HepG2 (cell line): ENCODE results near the gene LGR6. TPM values are rescaled to one million over a fixed set of nuclear protein-coding genes. Genes with fewer than 3 reads are reported as not detected.

ENCODE experiments used
- BCL6 ChIP-seq: IDR thresholded peaks from 2 replicates; pipeline ENCODE4 v1.6.1; 2016; ENCODE audit warnings: missing genetic modification reagents, missing compliant biosample characterization
- CEBPB ChIP-seq: IDR thresholded peaks from 2 replicates; pipeline ENCODE4 v1.6.1; 2011; ENCODE audit warnings: low read depth, low read length, improper control_type of control experiment, borderline replicate concordance
- CREB1 ChIP-seq, 2 experiments: fragments of 450-650 bp in 1 of 2; IDR thresholded peaks; 2 replicates each; pipeline ENCODE4 v1.6.1; 2016 to 2017; ENCODE audit warnings: control low read depth in 1 of 2, mild to moderate bottlenecking in 1 of 2, missing compliant biosample characterization in 1 of 2, missing genetic modification characterization in 1 of 2
- GFI1 ChIP-seq: sonication (generic); formaldehyde crosslinking; IDR thresholded peaks from 2 replicates; pipeline ENCODE4 v1.5.0; 2020; ENCODE audit warnings: missing genetic modification reagents, mild to moderate bottlenecking, borderline replicate concordance
- ISX ChIP-seq: sonication (generic); formaldehyde crosslinking; conservative IDR thresholded peaks from 2 replicates; pipeline ENCODE4 v1.5.0; 2020; ENCODE audit warnings: missing genetic modification reagents
- KDM6A ChIP-seq: IDR thresholded peaks from 2 replicates; pipeline ENCODE4 v1.6.1; 2016; ENCODE audit warnings: low read depth
- MEIS2 ChIP-seq: sonication (generic); formaldehyde crosslinking; IDR thresholded peaks from 2 replicates; pipeline ENCODE4 v1.9.0; 2021; ENCODE audit warnings: mild to moderate bottlenecking, missing genetic modification reagents
- NFIB ChIP-seq: sonication (generic); formaldehyde crosslinking; IDR thresholded peaks from 2 replicates; pipeline ENCODE4 v1.9.0; 2021; ENCODE audit warnings: missing genetic modification reagents, mild to moderate bottlenecking, borderline replicate concordance
- SATB2 ChIP-seq: sonication (generic); formaldehyde crosslinking; IDR thresholded peaks from 2 replicates; pipeline ENCODE4 v1.5.0; 2020; ENCODE audit warnings: missing genetic modification reagents
- STAG1 ChIP-seq: sonication (generic); formaldehyde crosslinking; IDR thresholded peaks from 2 replicates; pipeline ENCODE4 v1.4.0; 2020; ENCODE audit warnings: missing genetic modification reagents
- XRCC5 ChIP-seq: fragments of 200-400 bp; formaldehyde crosslinking; optimal IDR thresholded peaks from 2 replicates; pipeline ENCODE3; 2017; ENCODE audit warnings: mild to moderate bottlenecking, low read length
- YEATS2 ChIP-seq: sonication (generic); formaldehyde crosslinking; IDR thresholded peaks from 2 replicates; pipeline ENCODE4 v1.4.0; 2020; ENCODE audit warnings: missing genetic modification reagents, borderline replicate concordance
- ZNF225 ChIP-seq: sonication (generic); formaldehyde crosslinking; IDR thresholded peaks from 2 replicates; pipeline ENCODE4 v1.4.0; 2020; ENCODE audit warnings: mild to moderate bottlenecking, missing genetic modification reagents
- ZNF546 ChIP-seq: sonication (generic); formaldehyde crosslinking; conservative IDR thresholded peaks from 2 replicates; pipeline ENCODE4 v1.8.1; 2023; ENCODE audit warnings: mild to moderate bottlenecking, missing genetic modification reagents
- ZSCAN31 ChIP-seq: sonication (generic); formaldehyde crosslinking; IDR thresholded peaks from 2 replicates; pipeline ENCODE4 v1.5.0; 2020; ENCODE audit warnings: low read depth, mild to moderate bottlenecking, missing genetic modification reagents
- polyA plus RNA-seq, 8 experiments: library from polyadenylated mRNA; depleted of rRNA in 3 of 8; stranded (reverse) in 7 of 8; unstranded in 1 of 8; fragments of >200 nt; fragmentation: Illumina TruSeq in 4 of 8; extraction: Trizol in 4 of 8; gene quantifications; 2 replicates each; pipeline versions ENCODE4 v1.2.1 to v1.2.3, GENCODE V29; 2011 to 2016; ENCODE audit warnings: low read depth in 4 of 8, missing spikeins in 1 of 8, mixed read lengths in 1 of 8; ENCODE audit not compliant: insufficient read depth in 1 of 8
- total RNA-seq, 5 experiments: library from RNA; depleted of rRNA; stranded (reverse); fragments of >200 nt; fragmentation: Illumina TruSeq; extraction: Trizol; gene quantifications; 2 replicates each; pipeline ENCODE4 v1.2.3, GENCODE V29; 2016; ENCODE audit warnings: low read depth in 1 of 5
- TF ChIP-seq, protein P1 (sequence below): sonication (generic); formaldehyde crosslinking; IDR thresholded peaks from 2 replicates; pipeline ENCODE4 v1.5.0; 2020; ENCODE audit warnings: mild to moderate bottlenecking, missing genetic modification reagents
- TF ChIP-seq, protein P2 (sequence below): sonication (generic); formaldehyde crosslinking; IDR thresholded peaks from 2 replicates; pipeline ENCODE4 v1.4.0; 2020; ENCODE audit warnings: missing genetic modification reagents
- TF ChIP-seq, protein P3 (sequence below): sonication (generic); formaldehyde crosslinking; IDR thresholded peaks from 2 replicates; pipeline ENCODE4 v1.5.0; 2020; ENCODE audit warnings: missing genetic modification reagents
- TF ChIP-seq, protein P4 (sequence below): sonication (generic); formaldehyde crosslinking; IDR thresholded peaks from 2 replicates; pipeline ENCODE4 v1.5.0; 2020; ENCODE audit warnings: mild to moderate bottlenecking, missing genetic modification reagents, moderate library complexity
- TF ChIP-seq, protein P5 (sequence below): sonication (generic); formaldehyde crosslinking; IDR thresholded peaks from 2 replicates; pipeline ENCODE4 v1.8.1; 2023; ENCODE audit warnings: missing genetic modification reagents, inconsistent platforms, borderline replicate concordance

LGR6 gene
- total and polyA plus RNA-seq, 2 of the 13 experiments (the other 11 are each of a cell fraction or from before 2014, with no cell fraction given): 0.07 TPM; not detected in 1

DNA sequence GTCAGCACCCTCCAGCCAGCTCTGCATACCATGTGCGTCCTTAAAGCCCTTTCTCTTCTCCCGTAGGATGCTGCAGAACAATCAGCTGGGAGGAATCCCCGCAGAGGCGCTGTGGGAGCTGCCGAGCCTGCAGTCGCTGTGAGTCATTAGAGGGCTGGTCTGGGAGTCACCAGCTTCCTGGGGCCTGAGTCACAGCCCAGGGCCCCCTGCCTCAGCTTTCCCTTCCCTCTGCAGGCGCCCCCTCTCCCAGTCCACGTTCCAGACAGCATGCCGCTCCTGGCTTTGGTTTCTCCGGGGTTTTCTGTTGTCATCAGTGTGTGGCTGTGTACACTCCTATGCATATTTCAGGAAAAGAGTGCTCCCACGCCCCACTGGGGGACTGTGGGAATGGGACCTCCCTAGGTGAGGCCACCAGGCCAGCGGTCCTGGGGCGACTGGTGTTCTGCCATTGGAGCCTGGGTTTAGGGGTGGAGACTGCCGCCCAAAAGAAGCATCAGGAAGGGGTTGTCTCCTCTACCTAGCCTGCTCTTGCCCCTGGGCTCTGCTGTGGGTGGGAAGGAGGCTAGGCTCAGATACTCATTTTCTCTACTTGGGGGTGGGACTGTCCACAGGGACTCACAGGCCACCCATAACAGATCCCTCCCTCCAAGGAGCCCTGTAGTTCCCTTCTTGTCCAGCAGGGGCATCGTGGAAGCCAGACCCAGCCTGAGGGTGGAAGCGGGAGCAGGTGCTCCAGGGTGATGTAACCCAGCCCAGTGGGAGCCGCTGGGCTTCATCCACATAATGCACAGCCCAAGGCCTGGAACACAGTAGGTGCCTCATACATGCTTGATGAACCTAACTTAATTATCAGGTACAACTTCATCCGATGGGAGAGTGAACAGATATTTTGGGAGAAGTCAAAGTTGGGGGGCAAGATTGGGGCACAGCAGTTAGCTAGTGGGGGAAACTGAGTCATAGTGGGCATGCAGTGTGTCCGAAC, 42.5 kb downstream of the LGR6 start (continued):
- TF ChIP-seq, protein P1, sequence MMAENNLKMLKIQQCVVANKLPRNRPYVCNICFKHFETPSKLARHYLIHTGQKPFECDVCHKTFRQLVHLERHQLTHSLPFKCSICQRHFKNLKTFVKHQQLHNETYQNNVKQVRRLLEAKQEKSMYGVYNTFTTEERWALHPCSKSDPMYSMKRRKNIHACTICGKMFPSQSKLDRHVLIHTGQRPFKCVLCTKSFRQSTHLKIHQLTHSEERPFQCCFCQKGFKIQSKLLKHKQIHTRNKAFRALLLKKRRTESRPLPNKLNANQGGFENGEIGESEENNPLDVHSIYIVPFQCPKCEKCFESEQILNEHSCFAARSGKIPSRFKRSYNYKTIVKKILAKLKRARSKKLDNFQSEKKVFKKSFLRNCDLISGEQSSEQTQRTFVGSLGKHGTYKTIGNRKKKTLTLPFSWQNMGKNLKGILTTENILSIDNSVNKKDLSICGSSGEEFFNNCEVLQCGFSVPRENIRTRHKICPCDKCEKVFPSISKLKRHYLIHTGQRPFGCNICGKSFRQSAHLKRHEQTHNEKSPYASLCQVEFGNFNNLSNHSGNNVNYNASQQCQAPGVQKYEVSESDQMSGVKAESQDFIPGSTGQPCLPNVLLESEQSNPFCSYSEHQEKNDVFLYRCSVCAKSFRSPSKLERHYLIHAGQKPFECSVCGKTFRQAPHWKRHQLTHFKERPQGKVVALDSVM (CRISPR knock-in tag): no peak
- TF ChIP-seq, protein P2, sequence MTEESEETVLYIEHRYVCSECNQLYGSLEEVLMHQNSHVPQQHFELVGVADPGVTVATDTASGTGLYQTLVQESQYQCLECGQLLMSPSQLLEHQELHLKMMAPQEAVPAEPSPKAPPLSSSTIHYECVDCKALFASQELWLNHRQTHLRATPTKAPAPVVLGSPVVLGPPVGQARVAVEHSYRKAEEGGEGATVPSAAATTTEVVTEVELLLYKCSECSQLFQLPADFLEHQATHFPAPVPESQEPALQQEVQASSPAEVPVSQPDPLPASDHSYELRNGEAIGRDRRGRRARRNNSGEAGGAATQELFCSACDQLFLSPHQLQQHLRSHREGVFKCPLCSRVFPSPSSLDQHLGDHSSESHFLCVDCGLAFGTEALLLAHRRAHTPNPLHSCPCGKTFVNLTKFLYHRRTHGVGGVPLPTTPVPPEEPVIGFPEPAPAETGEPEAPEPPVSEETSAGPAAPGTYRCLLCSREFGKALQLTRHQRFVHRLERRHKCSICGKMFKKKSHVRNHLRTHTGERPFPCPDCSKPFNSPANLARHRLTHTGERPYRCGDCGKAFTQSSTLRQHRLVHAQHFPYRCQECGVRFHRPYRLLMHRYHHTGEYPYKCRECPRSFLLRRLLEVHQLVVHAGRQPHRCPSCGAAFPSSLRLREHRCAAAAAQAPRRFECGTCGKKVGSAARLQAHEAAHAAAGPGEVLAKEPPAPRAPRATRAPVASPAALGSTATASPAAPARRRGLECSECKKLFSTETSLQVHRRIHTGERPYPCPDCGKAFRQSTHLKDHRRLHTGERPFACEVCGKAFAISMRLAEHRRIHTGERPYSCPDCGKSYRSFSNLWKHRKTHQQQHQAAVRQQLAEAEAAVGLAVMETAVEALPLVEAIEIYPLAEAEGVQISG: no peak
- no peak for TF ChIP-seq ZNF546 (CRISPR knock-in tag)
- TF ChIP-seq, protein P3, sequence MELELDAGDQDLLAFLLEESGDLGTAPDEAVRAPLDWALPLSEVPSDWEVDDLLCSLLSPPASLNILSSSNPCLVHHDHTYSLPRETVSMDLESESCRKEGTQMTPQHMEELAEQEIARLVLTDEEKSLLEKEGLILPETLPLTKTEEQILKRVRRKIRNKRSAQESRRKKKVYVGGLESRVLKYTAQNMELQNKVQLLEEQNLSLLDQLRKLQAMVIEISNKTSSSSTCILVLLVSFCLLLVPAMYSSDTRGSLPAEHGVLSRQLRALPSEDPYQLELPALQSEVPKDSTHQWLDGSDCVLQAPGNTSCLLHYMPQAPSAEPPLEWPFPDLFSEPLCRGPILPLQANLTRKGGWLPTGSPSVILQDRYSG (CRISPR knock-in tag): no peak
- TF ChIP-seq ZSCAN31: no peak
- TF ChIP-seq YEATS2 (CRISPR knock-in tag): no peak
- TF ChIP-seq MEIS2 (CRISPR knock-in tag): no peak
- no peak for TF ChIP-seq SATB2 (CRISPR knock-in tag)
- TF ChIP-seq KDM6A (CRISPR knock-in tag): no peak
- peak; percentile 41; the same call in 1 of the 2 replicates for TF ChIP-seq CEBPB
- TF ChIP-seq ZNF225: no peak
- no peak for TF ChIP-seq NFIB (CRISPR knock-in tag)
- TF ChIP-seq CREB1 (IDR thresholded peaks at IDR 0.05): no peak
- TF ChIP-seq CREB1 (CRISPR knock-in tag; IDR thresholded peaks at IDR 0.05): no peak
- TF ChIP-seq, protein P4, sequence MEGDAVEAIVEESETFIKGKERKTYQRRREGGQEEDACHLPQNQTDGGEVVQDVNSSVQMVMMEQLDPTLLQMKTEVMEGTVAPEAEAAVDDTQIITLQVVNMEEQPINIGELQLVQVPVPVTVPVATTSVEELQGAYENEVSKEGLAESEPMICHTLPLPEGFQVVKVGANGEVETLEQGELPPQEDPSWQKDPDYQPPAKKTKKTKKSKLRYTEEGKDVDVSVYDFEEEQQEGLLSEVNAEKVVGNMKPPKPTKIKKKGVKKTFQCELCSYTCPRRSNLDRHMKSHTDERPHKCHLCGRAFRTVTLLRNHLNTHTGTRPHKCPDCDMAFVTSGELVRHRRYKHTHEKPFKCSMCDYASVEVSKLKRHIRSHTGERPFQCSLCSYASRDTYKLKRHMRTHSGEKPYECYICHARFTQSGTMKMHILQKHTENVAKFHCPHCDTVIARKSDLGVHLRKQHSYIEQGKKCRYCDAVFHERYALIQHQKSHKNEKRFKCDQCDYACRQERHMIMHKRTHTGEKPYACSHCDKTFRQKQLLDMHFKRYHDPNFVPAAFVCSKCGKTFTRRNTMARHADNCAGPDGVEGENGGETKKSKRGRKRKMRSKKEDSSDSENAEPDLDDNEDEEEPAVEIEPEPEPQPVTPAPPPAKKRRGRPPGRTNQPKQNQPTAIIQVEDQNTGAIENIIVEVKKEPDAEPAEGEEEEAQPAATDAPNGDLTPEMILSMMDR (CRISPR knock-in tag): peak; percentile 75
- TF ChIP-seq STAG1 (CRISPR knock-in tag): peak; percentile 15; the same call in 1 of the 2 replicates
- TF ChIP-seq BCL6 (CRISPR knock-in tag): no peak
- TF ChIP-seq, protein P5, sequence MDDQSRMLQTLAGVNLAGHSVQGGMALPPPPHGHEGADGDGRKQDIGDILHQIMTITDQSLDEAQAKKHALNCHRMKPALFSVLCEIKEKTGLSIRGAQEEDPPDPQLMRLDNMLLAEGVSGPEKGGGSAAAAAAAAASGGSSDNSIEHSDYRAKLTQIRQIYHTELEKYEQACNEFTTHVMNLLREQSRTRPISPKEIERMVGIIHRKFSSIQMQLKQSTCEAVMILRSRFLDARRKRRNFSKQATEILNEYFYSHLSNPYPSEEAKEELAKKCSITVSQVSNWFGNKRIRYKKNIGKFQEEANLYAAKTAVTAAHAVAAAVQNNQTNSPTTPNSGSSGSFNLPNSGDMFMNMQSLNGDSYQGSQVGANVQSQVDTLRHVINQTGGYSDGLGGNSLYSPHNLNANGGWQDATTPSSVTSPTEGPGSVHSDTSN (CRISPR knock-in tag): no peak
- TF ChIP-seq XRCC5: peak; percentile 88
- no peak for TF ChIP-seq ISX (CRISPR knock-in tag)
- no peak for TF ChIP-seq GFI1 (CRISPR knock-in tag)
